ENCODE measurements around the gene CLCA2. TPM values are rescaled to one million over a fixed set of nuclear protein-coding genes. Genes with fewer than 3 reads are reported as not detected.

CLCA2 gene
- total and polyA plus RNA-seq, 2 donors (not counting 3 experiments of a cell fraction or from before 2014, with no cell fraction given) = 0.01 to 0.11 TPM

DNA sequence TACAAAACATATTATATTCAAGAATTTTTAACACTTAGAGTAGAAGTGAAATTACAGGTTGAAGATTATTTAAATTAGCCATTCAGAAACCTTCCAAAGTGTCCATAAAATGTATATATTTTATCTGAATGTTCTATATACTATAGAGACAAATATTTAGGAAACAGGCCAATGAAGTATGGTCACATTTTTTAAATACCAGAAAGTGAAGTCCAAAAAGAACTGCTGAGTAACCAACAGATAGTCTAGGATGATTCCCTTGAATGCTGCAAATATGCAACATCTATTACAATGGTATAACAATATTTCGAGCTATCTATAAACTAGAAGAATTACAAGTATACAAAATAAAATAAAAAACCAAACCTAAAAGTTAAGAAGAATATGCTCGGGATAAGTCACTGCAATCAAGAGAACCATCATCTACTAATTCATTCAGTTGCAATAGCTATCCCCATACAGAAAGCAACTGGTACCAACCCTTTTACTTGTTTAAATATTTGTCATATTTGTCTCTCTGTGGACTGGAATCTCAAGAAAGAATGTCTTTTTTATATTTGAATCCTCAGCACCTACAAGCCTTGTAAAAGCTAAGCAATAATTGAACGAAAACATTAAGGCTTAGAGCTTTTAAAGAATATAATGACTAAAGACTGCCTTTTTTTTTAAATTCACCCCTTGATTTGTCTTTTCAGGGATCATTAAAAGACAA lies 35.9 kb upstream of the CLCA2 start:
- no TSS peak for BruUV-seq (replicated peaks)
- Histone ChIP-seq H3K4me1 (ENCODE audit: control insufficient read depth, extremely low read depth, insufficient read depth, low read length) (peaks cover 18% of the 10 kb centered on the region), H3K9me1 (replicated peaks; ENCODE audit: control insufficient read depth, extremely low read depth, insufficient read depth, low read length) (no peaks in the 10 kb centered on the region), H3K27me3 (ENCODE audit: control insufficient read depth in 2 of 2, insufficient read depth in 2 of 2, low read length in 2 of 2) (no peaks in the 10 kb centered on the region), H3K4me2 (ENCODE audit: insufficient read depth, low read length) (no peak overlapping the region), H3K79me2 (ENCODE audit: control insufficient read depth, insufficient read depth, low read length) (peaks cover 63% of the 10 kb centered on the region), H3K27ac (ENCODE audit: insufficient read depth, low read depth, low read length) (no peak overlapping the region), H3K36me3 (ENCODE audit: control insufficient read depth in 2 of 2, extremely low read depth in 1 of 2, insufficient read depth in 2 of 2, low read length in 2 of 2) (peaks cover 0 to 2% of the 10 kb centered on the region in 2 experiments), H2AFZ (ENCODE audit: low read depth, low read length) (no peak overlapping the region), H4K20me1 (replicated peaks; ENCODE audit: control insufficient read depth, extremely low read depth, insufficient read depth, low read length) (no peaks in the 10 kb centered on the region), H3K9ac (replicated peaks; ENCODE audit: extremely low read depth, insufficient read depth, low read length) (no peak overlapping the region), H3K9me3 (replicated peaks; ENCODE audit: control insufficient read depth, insufficient read depth, low read length) (no peaks in the 10 kb centered on the region), H3K4me3 (replicated peaks in 1 of 3; ENCODE audit: insufficient read depth in 1 of 3, low read depth in 1 of 3, low read length in 3 of 3) (no peak overlapping the region)
- ChIA-PET CTCF (interaction anchor here (1.1 kb wide), 1 partner anchor 8 kb away, joined by 5 read pairs; no protein-coding TSS in a partner anchor), POLR2A (no interaction called here)
- intact Hi-C loops (cut with micrococcal nuclease) = loop anchor here (10.0 kb wide), 1 partner anchor 317 kb away; the partner anchor contains the start of gene SH3GLB1
- dilution Hi-C loops (cut with MboI; ENCODE audit: extremely low pct_ligation_motif_present, low sequenced_read_pairs) = no loop called here
- FAIRE-seq (no peak), DNase-seq (ENCODE audit: low read depth, low spot score) (no peak)
- TF ChIP-seq POLR2A (IDR thresholded peaks at IDR 0.05; ENCODE audit: low read depth, low read length) (no peak), JUN (IDR thresholded peaks at IDR 0.05; ENCODE audit: borderline replicate concordance, insufficient read depth, insufficient read length, low read depth) (no peak), MYC (IDR thresholded peaks at IDR 0.05; ENCODE audit: low read depth, low read length) (no peak), FOS (IDR thresholded peaks at IDR 0.05; ENCODE audit: borderline replicate concordance, insufficient read depth, low read length) (no peak), POLR2AphosphoS5 (IDR thresholded peaks at IDR 0.05; ENCODE audit: insufficient read depth, low read depth, low read length) (no peak), EZH2 (IDR thresholded peaks at IDR 0.05; ENCODE audit: borderline replicate concordance, low read depth, low read length, severe bottlenecking) (no peak), GATA2 (IDR thresholded peaks at IDR 0.05; ENCODE audit: insufficient read depth, insufficient read length, low read depth, low read length) (no peak)
- TF ChIP-seq, protein P1, sequence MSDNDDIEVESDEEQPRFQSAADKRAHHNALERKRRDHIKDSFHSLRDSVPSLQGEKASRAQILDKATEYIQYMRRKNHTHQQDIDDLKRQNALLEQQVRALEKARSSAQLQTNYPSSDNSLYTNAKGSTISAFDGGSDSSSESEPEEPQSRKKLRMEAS (IDR thresholded peaks at IDR 0.05; ENCODE audit: insufficient read depth, insufficient read length) = no peak
- TF ChIP-seq, protein P2, sequence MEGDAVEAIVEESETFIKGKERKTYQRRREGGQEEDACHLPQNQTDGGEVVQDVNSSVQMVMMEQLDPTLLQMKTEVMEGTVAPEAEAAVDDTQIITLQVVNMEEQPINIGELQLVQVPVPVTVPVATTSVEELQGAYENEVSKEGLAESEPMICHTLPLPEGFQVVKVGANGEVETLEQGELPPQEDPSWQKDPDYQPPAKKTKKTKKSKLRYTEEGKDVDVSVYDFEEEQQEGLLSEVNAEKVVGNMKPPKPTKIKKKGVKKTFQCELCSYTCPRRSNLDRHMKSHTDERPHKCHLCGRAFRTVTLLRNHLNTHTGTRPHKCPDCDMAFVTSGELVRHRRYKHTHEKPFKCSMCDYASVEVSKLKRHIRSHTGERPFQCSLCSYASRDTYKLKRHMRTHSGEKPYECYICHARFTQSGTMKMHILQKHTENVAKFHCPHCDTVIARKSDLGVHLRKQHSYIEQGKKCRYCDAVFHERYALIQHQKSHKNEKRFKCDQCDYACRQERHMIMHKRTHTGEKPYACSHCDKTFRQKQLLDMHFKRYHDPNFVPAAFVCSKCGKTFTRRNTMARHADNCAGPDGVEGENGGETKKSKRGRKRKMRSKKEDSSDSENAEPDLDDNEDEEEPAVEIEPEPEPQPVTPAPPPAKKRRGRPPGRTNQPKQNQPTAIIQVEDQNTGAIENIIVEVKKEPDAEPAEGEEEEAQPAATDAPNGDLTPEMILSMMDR (IDR thresholded peaks at IDR 0.05; ENCODE audit: extremely low read depth in 1 of 2, insufficient read depth in 1 of 2, low read depth in 1 of 2, low read length in 2 of 2) = no peak
